ENCODE results near the gene MUC5AC.
"Not testable (repeated sequence)": the region's sequence is repeated elsewhere in the genome, so short reads cannot be mapped to it uniquely, and the experiment has no call there.

MUC5AC gene

DNA sequence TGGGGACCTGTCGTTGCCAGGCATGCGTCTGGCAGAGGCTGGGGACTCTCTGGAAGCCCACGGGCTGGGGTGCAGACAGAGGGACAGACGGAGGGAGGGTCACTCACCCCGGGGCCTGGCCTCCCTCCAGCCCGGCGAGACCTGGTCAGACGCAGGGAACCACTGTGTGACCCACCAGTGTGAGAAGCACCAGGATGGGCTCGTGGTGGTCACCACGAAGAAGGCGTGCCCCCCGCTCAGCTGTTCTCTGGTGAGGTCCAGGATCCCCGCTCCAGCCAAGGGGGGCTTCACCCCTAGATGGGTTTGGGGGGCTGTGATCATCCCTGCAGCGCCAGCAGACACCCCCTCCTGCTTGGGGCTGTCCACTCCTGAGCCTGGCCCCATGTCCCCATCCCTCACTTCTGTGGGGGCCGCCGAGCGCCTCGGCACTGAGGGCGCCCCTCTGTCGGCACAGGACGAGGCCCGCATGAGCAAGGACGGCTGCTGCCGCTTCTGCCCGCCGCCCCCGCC, 41.5 kb downstream of the MUC5AC start:
- DNase-seq = no peak

DNA sequence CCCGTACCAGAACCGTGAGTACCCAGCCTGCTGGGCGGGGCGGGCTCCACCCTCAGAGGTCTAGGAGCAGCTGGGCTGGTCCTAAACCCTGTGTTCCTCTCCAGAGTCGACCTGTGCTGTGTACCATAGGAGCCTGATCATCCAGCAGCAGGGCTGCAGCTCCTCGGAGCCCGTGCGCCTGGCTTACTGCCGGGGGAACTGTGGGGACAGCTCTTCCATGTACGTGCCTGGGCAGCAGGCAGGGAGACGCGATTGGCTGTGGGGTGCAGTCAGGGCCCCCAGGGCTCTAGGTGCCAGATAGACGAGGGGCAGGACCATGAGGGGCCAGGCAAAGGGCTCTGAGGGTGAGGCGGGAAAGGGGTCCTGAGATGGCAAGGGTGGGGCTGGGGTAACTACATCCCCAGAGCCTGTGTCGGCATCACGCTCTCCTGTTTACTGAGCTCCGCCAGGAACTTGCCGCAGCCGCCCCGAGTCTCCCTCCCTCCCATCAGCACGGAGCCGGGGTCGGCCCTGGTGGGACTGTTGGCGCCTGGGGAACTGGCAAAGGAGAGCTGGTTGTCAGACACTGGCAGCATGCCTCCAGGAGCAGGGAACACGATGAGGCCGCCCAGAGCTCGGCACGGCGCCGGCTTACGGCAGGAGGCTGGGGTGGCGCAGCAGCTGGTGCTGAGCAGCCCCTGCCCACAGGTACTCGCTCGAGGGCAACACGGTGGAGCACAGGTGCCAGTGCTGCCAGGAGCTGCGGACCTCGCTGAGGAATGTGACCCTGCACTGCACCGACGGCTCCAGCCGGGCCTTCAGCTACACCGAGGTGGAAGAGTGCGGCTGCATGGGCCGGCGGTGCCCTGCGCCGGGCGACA, 42.2 kb downstream of the MUC5AC start:
- DNase-seq = no peak

DNA sequence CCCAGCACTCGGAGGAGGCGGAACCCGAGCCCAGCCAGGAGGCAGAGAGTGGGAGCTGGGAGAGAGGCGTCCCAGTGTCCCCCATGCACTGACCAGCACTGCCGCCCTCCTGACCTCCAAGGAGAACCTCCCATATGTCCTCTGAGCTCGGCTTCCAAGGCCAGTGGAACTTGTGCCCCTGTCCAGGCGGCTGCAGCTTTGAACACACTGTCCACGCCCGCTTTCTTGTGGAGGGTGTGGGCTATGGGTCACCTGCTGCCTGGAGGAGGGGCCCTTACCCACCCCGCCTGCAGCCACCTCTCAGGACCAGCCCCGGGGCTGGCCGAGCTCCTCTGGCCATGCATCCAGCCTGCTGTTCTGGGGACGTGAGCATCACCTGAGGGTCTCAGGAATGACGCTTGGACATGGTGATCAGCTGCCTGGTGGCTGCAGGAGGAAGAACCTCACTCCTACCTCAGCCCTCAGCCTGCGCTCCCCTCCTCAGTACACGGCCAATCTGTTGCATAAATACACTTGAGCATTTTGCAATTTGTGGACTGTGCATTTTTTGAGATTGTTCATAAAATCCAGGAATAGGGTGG, 42.9 kb downstream of the MUC5AC start:
- DNase-seq = no peak

DNA sequence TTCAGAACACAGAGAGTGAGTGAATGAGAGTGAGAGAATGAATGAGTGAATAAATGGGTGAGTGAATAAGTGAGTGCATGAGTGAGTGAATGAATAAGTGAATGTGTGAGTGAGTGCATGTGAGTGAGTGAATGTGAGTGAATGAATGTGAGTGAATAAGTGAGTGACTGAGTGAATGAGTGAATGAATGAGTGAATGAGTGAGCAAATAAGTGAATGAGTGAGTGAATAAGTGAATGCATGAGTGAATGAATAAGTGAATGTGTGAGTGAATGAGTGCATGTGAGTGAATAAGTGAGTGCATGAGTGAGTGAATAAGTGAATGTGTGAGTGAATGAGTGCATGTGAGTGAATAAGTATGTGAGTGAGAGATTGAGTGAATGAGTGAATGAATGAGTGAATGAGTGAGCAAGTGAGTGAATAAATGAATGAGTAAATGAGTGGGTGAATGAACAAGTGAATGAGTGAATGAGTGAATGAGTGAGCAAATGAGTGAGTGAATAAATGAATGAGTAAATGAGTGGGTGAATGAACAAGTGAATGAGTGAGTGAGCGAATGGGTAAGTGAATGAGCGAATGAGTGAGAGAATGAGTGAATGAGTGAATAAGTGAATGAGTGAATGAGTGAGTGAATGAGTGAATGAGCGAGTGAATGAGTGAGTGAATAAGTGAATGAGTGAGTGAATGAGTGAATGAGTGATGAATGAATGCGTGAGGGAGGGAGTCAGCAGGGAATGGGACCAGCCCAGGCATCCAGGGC, 43.8 kb downstream of the MUC5AC start:
- no peak for DNase-seq

DNA sequence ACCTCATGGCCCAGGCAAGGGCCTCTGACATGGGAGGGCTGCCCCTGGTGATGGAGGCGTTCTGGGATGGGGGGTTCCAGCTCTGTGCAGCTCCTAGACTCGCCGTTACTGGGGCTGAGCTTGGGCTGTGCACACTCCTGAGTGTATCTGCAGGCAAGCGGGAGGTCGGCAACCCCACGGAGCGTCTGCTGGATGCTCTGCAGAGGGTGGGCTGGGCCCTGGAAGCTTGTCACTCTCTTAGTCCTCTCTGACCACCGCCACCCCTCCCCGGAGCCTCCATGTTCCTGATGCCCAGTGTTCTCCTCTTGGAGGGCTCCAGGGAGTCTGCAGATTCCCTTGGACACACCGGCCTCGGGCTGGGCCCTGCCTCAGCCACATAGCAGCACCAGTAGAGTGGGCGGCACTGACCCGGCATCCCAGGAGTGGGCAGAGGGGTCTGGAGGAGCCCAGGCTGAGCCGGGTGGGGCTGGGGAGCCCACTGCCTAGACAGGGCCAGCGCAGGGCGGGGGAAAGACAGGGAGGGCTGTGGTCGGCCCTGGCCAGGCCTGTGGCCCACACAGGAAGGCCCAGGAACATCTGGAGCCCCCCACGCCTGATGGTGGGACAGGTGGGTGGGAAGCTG, 44.5 kb downstream of the MUC5AC start:
- DNase-seq = peak; percentile 15

DNA sequence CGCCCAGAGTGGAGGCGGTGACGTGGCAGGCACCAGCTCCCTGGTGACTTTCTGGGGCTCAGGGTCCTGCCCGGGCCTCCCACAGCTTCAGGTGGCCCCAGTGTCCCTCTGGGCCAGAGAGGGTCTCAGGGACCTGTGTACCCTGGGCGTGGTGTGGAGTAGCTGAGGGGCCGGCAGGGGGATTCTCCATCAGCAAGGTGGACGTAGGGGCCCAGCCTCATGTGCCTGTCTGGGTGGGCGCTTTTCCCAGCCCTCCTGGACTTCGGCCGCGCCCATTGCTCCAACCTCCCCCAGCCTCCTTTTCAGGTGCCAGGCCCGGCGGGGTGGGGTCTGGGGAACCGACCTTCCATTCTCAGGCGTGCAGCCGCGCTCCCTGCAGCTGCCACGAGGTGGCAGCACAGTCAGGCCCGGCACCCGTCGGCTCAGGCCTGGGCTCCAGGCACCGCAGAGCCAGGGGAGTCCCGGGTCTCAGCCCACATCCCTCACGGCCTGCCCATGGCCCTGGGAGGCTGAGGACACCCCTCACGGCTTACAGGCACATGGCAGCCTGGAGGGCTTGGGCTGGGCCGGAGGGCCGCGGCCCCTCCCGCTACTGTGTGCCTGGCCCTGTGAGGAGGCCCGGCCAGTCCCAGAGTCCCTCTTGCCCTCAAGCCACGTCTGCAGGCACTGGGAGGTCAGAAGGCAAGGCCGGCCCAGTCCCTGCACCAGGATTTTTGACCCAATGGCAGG, 45.2 kb downstream of the MUC5AC start:
- DNase-seq = peak; percentile 54

DNA sequence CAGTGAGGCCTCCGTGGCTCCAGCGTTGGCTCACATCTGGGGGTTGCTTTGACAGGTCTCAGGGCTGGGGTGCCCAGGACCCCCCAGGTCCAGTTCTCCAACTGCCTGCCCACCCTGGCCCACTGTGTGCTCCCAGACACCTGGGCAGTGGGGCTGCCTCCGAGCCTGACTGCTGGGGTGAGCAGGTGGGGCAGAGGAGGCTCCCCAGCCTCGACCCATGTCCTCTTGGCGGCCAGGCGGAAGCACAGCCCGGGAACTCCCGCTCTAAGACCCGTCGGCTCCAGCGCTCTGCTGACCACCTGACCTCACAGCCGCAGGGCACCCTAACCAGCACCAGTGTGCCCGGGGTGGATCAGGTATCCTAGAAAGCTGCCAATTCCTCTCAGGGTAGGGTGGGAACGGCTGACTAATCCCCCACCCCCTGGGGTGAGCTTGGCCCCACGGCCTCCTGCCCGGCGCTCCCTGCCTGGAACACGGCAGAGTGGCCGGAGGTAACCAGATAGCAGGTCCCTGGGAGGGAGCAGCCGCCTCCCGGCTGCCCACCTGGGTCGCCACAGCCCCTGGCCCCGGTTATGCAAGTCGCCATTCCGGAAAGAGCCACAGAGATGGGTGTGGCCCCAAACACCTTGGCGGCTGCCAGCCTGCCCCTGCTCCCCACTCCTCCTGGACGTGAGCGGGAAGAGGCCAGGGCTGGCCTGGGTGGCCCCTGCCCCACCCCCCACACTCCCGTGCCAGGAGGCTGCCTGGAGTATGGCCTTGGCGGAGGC, 45.9 kb downstream of the MUC5AC start:
- no peak for DNase-seq

DNA sequence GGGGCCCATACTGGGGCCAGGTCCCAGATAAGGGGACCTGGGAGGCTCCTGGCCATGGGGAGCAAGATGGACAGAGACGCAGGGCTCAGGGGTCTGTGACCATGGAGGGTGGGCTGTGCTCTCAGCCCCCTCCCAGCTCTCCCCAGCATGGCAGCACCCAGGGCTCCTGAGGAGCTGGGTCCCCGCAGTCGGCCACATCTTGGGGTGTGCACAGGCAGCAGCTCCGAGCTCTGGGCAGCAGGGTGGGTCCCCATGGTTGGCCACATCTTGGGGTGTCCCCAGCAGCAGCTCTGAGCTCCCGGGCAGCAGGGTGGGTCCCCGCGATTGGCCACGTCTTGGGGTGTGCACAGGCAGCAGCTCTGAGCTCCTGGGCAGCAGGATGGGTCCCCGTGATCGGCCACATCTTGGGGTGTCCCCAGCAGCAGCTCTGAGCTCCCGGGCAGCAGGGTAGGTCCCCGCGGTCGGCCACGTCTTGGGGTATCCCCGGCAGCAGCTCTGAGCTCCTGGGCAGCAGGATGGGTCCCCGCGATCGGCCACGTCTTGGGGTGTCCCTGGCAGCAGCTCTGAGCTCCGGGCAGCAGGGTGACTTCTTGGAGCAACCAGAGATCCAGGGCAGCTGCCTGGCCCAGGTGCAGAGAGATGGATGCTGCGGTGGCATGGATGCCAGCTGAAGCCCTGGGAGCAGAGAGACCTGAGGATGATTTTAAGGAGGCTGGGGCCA, 46.8 kb downstream of the MUC5AC start:
- no peak for DNase-seq

DNA sequence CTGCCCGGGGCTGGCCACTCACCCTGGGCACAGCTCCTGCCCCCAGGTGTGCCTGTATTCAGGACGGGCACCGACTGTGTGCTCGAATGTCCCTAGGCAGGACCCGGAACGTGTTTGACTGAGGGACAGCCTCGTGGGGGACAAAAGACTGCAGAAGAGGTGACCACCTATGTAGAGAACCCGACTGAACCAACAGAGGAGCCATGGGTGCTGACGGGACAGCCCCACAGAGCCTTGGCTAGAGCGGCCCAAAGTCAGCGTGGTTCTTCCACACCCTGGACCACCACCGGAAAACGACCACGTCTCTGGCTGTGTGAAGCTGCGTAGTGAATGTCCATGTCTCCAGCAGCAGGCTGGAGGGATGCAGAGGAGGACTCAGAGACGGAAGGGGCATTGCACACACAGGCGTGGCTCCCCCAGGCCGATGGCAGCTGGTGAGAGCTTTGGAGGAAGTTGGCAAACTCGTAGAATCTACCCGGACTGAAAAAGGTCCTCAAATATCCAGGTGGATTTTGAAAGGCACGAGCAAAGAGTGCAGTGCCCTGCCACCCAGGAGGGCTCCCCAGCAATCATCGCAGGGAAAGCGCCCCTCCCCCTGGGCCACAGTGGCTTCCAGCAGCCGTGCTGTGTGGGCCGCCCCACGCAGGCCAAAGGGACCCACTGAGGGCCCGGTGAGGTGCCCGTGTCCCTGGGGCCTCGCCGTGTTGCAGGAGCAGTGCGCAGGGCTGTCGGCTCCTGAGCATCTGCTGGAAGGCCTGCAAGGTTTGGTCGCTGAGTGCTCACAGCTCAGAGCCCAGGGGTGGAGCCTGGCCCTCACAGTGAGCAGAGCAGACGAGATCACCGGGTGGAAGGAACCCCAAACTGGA, 47.6 kb downstream of the MUC5AC start:
- no peak for DNase-seq

DNA sequence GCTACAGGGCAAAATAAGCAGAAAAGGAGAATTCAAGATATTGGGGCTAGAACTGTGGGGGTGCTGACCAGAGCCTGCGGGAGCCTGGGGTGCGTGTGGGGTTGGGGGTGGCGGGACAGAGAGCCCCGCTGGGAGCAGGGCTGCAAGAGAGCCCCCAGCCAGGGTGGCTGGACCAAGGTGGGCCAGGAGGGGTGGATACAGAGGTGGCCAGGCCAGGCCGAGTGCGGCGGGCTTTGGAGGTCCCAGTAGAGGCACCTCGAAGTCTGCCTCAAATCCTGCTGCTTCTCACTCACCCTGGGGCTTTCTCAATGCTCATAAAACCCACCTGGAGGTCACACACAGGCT, 48.2 kb downstream of the MUC5AC start:
- DNase-seq = no peak

DNA sequence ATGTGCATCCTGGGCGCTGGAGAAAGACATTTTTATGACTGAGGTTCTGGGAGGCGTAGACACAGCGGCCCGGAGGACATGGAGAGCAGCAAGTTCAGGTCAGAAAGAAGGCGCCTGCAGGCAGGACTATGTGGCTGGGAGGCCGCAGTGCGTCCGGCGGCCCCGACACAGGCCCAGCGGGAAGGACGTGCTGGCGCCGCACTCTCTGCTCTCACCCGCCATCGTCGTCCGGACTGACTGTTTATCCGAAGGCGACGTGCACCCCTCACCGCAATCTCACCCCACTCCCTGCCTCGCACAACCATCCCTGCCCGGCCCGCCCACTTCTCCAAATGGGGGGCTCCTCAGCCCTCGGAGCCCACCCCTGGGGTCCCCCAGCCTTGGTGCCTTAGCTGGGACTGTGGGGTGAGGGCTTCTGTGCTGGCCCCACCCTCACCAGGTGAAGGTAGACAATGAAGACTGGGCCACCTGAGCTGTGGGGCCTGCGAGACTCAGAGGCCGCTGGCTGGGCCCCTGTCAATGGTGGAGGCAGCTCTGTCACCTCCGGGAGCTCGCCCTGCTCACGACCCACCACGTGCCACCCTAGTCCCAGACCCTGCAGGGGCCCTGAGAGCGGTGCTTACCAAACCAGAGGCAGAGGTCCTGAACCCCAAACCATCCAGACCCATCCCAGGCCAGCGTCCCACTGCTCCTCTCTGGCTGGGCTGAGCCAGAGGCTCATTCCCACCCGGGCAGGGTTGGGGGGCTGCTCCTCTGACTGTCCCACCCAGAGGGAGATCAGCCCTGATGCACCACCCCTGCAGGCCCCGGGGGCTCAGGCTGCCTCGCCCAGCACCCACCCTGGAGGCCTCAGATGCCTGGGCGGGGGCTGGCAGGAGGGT, 48.9 kb downstream of the MUC5AC start:
- no peak for DNase-seq

DNA sequence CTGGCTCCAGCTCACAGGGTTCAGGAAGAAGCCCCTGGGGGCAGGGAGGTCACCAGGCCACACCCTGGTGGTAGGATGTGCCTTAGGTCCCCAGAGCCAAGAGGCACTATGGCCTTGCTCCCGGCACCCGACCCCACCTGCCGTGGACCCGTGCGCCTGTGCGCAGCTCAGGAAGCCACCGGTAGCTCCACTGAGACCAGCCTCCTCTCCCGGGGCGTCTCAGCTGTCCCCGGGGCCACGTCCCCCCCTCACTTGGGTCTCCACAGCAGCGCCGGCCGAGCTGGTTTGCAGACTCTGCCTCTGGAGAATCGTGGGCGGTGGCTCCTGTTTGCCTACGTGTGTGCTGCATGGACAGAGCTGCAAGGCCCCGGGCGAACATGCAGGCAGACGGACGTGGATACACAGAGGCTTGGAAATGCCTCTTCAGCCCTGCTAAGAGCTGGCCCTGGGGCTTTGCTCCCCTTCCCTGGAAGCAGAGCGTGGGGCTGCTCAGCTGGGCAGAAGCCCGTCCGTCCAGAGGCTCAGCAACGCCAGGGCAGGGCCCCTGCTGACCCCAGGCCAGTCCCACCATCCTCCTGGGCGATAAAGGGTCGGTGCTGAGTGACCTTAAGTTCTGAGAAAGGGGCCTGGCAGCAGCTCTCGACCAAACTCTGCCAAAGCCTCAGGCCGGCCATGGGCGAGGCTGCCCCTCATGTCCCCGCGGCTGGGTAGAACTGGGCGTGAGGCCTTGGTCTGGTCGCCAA, 49.8 kb downstream of the MUC5AC start:
- DNase-seq = no peak

DNA sequence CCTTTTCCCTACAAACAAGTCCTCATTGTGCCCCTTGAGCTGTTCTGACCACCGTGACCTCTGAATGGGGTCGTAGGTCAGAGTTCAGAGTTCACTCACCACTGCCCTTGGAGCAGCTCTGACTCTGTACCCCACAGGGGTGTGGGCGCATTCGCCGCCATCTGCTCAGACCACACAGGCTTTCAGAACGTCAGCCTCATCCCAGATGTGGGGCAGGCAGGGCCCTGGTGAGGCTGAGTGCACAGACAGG, 50.3 kb downstream of the MUC5AC start:
- DNase-seq = no peak

DNA sequence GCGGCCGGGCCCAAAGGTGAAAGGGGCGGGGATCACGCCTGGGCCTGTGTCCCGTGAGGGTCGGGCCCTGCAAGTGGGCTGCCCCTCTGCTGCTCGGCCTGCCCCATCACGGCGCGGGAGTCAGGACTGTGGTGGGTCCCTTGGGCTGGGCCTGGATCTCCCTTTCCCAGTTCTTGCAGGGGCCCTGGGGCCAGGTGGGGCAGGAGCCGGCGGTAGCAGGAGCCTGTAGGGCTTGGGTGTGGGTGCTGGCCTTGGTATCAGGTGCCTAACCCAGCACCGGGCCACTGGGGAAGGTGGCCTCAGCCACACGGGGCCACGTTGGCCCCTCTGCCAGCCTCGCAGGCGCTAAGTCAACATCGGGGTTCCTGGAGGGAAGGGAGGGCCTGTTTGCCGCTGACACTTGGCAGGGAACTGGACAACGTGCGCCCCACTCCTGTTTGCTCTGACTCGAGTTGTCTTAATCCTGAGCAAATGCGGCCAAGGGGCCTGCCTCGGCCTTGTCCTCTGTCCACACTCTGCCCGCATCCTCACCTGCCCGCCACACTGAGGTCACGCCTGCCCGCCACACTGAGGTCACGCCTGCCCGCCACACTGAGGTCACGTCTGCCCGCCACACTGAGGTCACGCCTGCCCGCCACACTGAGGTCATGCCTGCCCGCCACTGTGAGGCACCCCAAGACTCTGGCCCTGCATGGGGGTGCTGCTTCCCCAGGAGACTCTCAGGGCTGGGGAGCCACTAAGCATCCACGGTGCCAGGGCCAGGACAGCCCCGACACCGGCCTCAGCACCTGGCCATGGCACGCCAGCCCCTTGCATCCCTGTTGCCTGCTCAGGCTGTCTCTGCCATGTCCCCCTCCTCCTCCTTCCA, 50.9 kb downstream of the MUC5AC start:
- no peak for DNase-seq

DNA sequence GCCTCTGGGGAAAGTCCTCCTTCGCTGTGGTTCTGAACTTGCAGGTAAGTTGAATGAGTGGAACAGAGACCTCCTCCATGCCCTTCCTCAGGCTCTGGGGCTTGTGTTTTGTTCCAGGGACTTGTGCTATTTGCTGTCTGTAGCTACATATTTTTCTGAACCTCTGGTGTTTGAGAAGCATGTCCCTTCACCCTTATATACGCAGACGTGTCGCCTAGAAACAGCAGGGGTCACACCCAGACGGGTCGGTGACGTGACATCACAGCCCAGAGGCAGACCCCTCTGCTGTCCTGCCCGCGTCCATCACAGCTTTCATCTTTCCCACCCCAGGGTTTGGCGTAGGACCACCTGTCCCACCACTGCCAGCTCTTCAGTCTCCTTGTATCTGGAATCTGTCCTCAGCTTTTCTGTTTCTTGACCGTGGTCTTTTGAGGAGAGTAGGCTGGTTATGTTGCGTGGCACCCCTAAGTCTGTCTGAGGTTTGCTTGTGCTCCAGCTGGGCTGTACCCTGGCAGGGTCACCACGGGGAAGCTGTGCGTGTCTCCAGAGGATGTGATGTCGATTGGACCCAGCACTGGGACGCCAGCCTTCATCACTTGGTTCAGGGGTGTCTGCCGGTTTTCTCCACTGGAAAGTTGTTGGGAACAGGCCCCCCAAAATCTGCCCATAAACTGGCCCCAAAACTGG, 51.8 kb downstream of the MUC5AC start:
- no peak for DNase-seq

DNA sequence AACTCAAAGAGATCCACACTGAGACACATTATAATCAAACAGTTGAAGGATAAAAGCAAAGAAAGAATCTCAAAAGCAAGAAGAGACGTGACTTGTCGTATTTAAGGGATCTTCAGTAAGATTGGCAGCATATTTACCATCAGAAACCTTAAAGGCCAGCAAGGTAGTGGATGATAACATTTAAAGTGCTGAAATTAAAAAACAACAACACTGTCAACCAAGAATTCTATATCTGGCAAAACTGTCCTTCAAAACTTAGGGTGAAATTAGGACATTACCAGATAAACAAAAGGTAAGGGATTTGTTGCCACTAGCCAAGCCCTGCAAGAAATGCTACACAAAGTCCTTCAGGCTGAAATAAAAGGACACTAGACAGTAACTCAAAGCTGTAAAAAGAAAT, 54.1 kb downstream of the MUC5AC start:
- no peak for DNase-seq

DNA sequence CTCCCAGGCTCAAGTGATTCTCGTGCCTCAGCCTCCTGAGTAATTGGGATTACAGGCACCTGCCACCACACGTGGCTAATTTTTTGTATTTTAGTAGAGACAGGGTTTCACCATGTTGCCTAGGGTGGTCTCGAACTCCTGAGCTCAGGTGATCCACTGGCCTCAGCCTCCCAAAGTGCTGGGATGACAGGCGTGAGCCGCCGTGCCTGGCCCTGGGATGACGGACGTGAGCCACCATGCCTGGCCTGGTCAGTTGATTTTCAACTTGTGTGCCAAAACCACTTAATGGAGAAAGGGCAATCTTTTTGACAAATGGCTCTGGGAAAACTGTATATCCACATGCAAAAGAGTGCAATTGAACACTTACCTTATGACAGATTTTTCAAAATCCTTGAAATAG, 58.1 kb downstream of the MUC5AC start:
- DNase-seq = not testable (repeated sequence)

Measured in activated CD4-positive, alpha-beta T cell treated with anti-CD3 and anti-CD28 coated beads, Interleukin-2, amount 50 U/mL, for 16 hours (primary cell).